Cardiac muscle cell (in vitro differentiated cells and primary cell): ENCODE data around the gene PRELID2. TPM values are rescaled to one million over a fixed set of nuclear protein-coding genes. Genes with fewer than 3 reads are reported as not detected.

Experiments
- DNase-seq, 2 donors: peaks; one replicate each; pipeline versions ENCODE4 v3.0.0 to v3.0.0-alpha.2; 2010 to 2017; ENCODE audit warnings: low read depth in 1 of 2, low spot score in 1 of 2
- H3K27ac ChIP-seq: fragments of 200-600 bp; sonication (generic); 2 replicates; pipeline ENCODE4 v1.5.1; 2016
- H3K27me3 ChIP-seq: fragments of 200-600 bp; sonication (generic); 2 replicates; pipeline ENCODE4 v1.6.0; 2016; ENCODE audit warnings: control low read depth
- H3K36me3 ChIP-seq: fragments of 200-600 bp; sonication (generic); 2 replicates; pipeline ENCODE4 v1.5.1; 2016; ENCODE audit warnings: control low read depth
- H3K4me1 ChIP-seq: fragments of 200-600 bp; sonication (generic); 2 replicates; pipeline ENCODE4 v1.8.1; 2017; ENCODE audit warnings: low read depth, mild to moderate bottlenecking, mixed run types
- H3K4me3 ChIP-seq: fragments of 200-600 bp; sonication (generic); 2 replicates; pipeline ENCODE4 v1.5.1; 2016; ENCODE audit warnings: mild to moderate bottlenecking
- H3K9me3 ChIP-seq: fragments of 200-600 bp; sonication (generic); 2 replicates; pipeline ENCODE4 v1.5.1; 2017; ENCODE audit warnings: low read depth, mild to moderate bottlenecking, control low read depth
- CTCF ChIP-seq: IDR thresholded peaks from 2 replicates; pipeline ENCODE4 v1.5.1; 2012; ENCODE audit warnings: low read depth, mild to moderate bottlenecking, low read length
- polyA plus RNA-seq: library from polyadenylated mRNA; unstranded; fragments of >200 nt; fragmentation: Nextera tagmentation; extraction: Ambion mirVana; gene quantifications from 2 replicates; pipeline ENCODE4 v1.2.1, GENCODE V29; 2016
- total RNA-seq: library from RNA; depleted of rRNA; stranded (reverse); fragments of >200 nt; gene quantifications from 2 replicates; pipeline ENCODE4 v1.2.3, GENCODE V29; 2016

The PRELID2 gene
- total and polyA plus RNA-seq, 2 experiments from 2014 or later = 26.3 to 41.2 TPM

DNA sequence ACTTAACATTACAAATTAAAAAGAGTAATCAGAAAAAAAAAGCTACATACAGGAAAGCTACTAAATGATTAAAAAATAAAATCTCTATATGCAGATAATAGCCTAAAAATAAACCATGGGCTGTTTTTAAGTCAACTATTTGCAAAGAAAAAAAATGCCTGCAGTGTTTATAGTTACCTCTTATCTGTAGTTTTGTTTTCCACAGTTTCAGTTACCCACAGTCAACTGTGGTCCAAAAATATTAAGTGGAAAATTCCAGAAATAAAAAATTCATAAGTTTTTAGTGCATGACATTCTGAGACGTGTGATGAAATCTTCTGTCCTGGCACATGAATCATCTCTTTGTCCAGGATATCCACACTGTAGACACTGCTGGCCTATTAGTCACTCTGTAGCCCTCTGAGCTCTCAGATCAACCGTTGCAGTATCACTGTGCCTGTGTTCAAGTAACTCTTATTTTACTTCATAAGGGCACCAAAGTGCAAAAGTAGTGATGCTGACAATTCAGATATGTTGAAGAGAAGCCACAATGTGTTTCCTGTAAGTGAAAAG, 59.2 kb downstream of the PRELID2 start:
- no peak overlapping the region for H3K4me3 ChIP-seq
- no peaks in the 10 kb centered on the region for H3K27me3 ChIP-seq
- H3K9me3 ChIP-seq = no peaks in the 10 kb centered on the region
- no peaks in the 10 kb centered on the region for H3K36me3 ChIP-seq
- H3K27ac ChIP-seq = no peak overlapping the region
- no peak for TF ChIP-seq CTCF
- peak in 1 of 2 donors; percentile 94 for DNase-seq
- no peaks in the 10 kb centered on the region for H3K4me1 ChIP-seq

GRCh38 chr5:145775411-145775810, 59.7 kb downstream of the PRELID2 start:
- no peaks in the 10 kb centered on the region for H3K4me1 ChIP-seq
- no peaks in the 10 kb centered on the region for H3K36me3 ChIP-seq
- H3K27me3 ChIP-seq = no peaks in the 10 kb centered on the region
- H3K27ac ChIP-seq = no peak overlapping the region
- no peak overlapping the region for H3K4me3 ChIP-seq
- no peaks in the 10 kb centered on the region for H3K9me3 ChIP-seq
- no peak for TF ChIP-seq CTCF
- peak in 1 of 2 donors; percentile 58 for DNase-seq

DNA sequence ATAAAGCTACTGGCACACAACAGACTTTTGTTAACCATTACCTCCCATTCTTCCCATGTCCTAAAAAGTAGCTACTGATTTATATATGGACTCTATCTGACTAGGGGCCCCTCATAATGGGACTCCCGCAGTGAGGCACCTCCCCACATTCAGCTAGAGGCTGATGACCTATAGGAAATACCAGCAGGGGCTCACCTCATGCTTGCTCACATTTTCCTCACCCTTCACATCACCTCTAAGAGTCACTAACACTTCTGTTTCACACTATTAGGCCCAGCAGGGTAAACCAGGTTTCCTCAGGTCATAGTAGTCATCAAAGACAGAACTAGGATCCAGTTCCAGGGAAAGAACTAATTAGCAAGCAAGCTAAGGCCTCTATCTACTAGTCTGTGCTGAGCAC, 60.7 kb downstream of the PRELID2 start:
- no peak for TF ChIP-seq CTCF

DNA sequence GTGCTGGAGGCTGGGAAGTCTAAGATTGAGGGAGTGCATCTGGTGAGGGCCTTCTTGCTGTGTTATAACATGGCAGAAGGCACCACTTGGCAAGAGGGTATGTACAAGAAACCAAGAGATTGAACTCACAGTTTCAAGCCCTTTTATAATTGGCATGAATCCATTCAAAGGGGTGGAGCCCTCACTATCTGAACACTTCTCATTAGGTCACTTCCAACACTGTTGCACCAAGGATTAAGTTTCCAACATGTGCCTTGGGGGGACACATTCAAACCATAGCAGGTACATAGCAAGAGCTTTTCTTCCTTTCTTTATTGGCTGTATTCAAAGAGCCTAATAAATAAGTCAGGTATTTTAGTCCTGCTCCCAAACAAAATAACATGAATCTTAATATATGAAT, 62.7 kb downstream of the PRELID2 start:
- TF ChIP-seq CTCF = no peak
- no peaks in the 10 kb centered on the region for H3K27me3 ChIP-seq
- no peak for DNase-seq
- H3K4me3 ChIP-seq = no peak overlapping the region
- H3K9me3 ChIP-seq = no peaks in the 10 kb centered on the region
- H3K27ac ChIP-seq = no peak overlapping the region
- H3K4me1 ChIP-seq = peaks cover 7% of the 10 kb centered on the region
- H3K36me3 ChIP-seq = no peaks in the 10 kb centered on the region

More for the DNA sequence above, 60.7 kb downstream of the PRELID2 start:
- Histone ChIP-seq H3K4me1 (no peaks in the 10 kb centered on the region), H3K27ac (no peak overlapping the region), H3K4me3 (no peak overlapping the region), H3K27me3 (no peaks in the 10 kb centered on the region), H3K9me3 (no peaks in the 10 kb centered on the region), H3K36me3 (no peaks in the 10 kb centered on the region)
- DNase-seq = no peak

DNA sequence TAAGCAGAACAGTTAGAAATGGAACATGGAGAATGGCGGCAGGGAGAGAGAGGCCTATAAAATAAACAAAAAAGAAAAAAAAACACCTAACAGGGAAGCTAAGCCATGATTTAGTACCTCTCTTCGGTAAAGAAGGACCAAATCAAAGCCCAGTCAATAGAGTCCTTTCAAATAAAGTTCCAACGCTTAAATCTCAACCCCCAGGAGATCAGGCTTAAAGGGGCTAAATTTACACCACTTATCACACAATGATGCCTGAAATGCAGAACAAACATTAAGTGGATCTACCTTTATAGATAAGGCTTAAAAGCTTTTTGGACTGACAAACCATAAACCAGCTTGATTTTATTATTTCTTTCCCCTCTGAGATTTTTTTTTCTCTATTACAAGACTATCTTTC, 66.3 kb downstream of the PRELID2 start:
- Histone ChIP-seq H3K27ac (peak overlapping the region; percentile 32), H3K4me3 (no peak overlapping the region), H3K4me1 (peaks cover 7% of the 10 kb centered on the region), H3K9me3 (no peaks in the 10 kb centered on the region), H3K27me3 (no peaks in the 10 kb centered on the region), H3K36me3 (no peaks in the 10 kb centered on the region)
- no peak for DNase-seq
- no peak for TF ChIP-seq CTCF
